NCI-H748 treated with DMSO at 0.1 percent for 48 hours (cell line): ENCODE data around the gene SFTPB.
"Not testable (repeated sequence)": the region's sequence is repeated elsewhere in the genome, so short reads cannot be mapped to it uniquely, and the experiment has no call there.

ENCODE experiments used
- DNase-seq: peaks from one replicate; lab custom pipeline; 2025; lab: John Stamatoyannopoulos, UW

Gene SFTPB

GRCh38 chr2:85668009-85668856 is at the start of gene SFTPB:
TSS of gene SFTPB (minus strand) at chr2:85668199. CDS start at chr2:85668183, 16 bp downstream.
- no peak for DNase-seq

GRCh38 chr2:85717308-85718008 is 49.5 kb upstream of the SFTPB start:
- DNase-seq: no peak

- DNase-seq: no peak
These were observed 48.4 kb upstream of the SFTPB start for GRCh38 chr2:85716346-85716914.

- no peak for DNase-seq
These were observed 46.8 kb upstream of the SFTPB start for GRCh38 chr2:85714841-85715240.

- DNase-seq: not testable (repeated sequence)
These were observed 46.4 kb upstream of the SFTPB start for GRCh38 chr2:85714421-85714820.

- DNase-seq: no peak
These were observed 45.8 kb upstream of the SFTPB start for GRCh38 chr2:85713836-85714235.

- no peak for DNase-seq
These were observed 45.0 kb upstream of the SFTPB start for GRCh38 chr2:85712849-85713612.

GRCh38 chr2:85712336-85712735 is 44.3 kb upstream of the SFTPB start:
- DNase-seq: no peak

- DNase-seq: no peak
These were observed 43.6 kb upstream of the SFTPB start for GRCh38 chr2:85711578-85712060.

- DNase-seq: no peak
These were observed 42.9 kb upstream of the SFTPB start for GRCh38 chr2:85710687-85711577.

GRCh38 chr2:85709401-85709811 is 41.4 kb upstream of the SFTPB start:
- DNase-seq: no peak

- DNase-seq: no peak
These were observed 40.6 kb upstream of the SFTPB start for GRCh38 chr2:85708641-85709040.

- DNase-seq: peak; percentile 22
These were observed 39.3 kb upstream of the SFTPB start for GRCh38 chr2:85707304-85707703.

GRCh38 chr2:85706599-85707296 is 38.7 kb upstream of the SFTPB start:
- DNase-seq: no peak

GRCh38 chr2:85706063-85706462 is 38.1 kb upstream of the SFTPB start:
- no peak for DNase-seq

GRCh38 chr2:85705680-85706039 is 37.7 kb upstream of the SFTPB start:
- DNase-seq: no peak

GRCh38 chr2:85704800-85705679 is 37.0 kb upstream of the SFTPB start:
- no peak for DNase-seq

GRCh38 chr2:85704038-85704437 is 36.0 kb upstream of the SFTPB start:
- DNase-seq: no peak

- DNase-seq: no peak
These were observed 35.3 kb upstream of the SFTPB start for GRCh38 chr2:85703329-85703728.
